Small intestine (tissue), 7 donors: ENCODE data around the gene BRINP3. TPM values are rescaled to one million over a fixed set of nuclear protein-coding genes. Genes with fewer than 3 reads are reported as not detected.
A peak's percentile ranks its signal among the peaks of the same experiment; 100 is the strongest.

Experiments
- DNase-seq, 2 donors: peaks; one replicate each; pipeline versions ENCODE4 v3.0.0 to v3.0.0-alpha.2; 2013
- FAIRE-seq: peaks from 2 replicates; lab custom pipeline; 2012; peaks lifted over from hg19 to GRCh38; lab: Jason Lieb, UNC
- H3K27ac ChIP-seq, 3 donors: one replicate each; pipeline ENCODE4 v1.5.1; 2013; ENCODE audit warnings: low read length in 2 of 3, mild to moderate bottlenecking in 2 of 3, control low read depth in 1 of 3, inconsistent platforms in 1 of 3, low read depth in 1 of 3, moderate library complexity in 1 of 3
- H3K27me3 ChIP-seq, 3 donors: one replicate each; pipeline ENCODE4 v1.6.1; 2013; ENCODE audit warnings: low read length in 3 of 3, inconsistent platforms in 1 of 3; ENCODE audit not compliant: control insufficient read depth in 3 of 3, insufficient read depth in 3 of 3
- H3K36me3 ChIP-seq, 3 donors: one replicate each; pipeline ENCODE4 v1.6.1; 2013; ENCODE audit warnings: low read length in 3 of 3, inconsistent platforms in 1 of 3, low read depth in 1 of 3, mild to moderate bottlenecking in 1 of 3, moderate library complexity in 1 of 3; ENCODE audit not compliant: control insufficient read depth in 3 of 3, insufficient read depth in 2 of 3
- H3K4me1 ChIP-seq, 3 donors: one replicate each; pipeline ENCODE4 v1.6.1; 2013; ENCODE audit warnings: low read length in 2 of 3, inconsistent platforms in 1 of 3, low read depth in 1 of 3, mild to moderate bottlenecking in 1 of 3, moderate library complexity in 1 of 3; ENCODE audit not compliant: control insufficient read depth in 3 of 3, insufficient read depth in 2 of 3
- H3K4me3 ChIP-seq, 3 donors: one replicate each; pipeline ENCODE4 v1.5.1; 2013; ENCODE audit warnings: low read length in 3 of 3, control low read depth in 1 of 3, inconsistent platforms in 1 of 3, low read depth in 1 of 3, mild to moderate bottlenecking in 1 of 3, moderate library complexity in 1 of 3
- H3K9me3 ChIP-seq, 2 donors: one replicate each; pipeline ENCODE4 v1.6.1; 2013; ENCODE audit warnings: low read depth in 1 of 2, low read length in 1 of 2; ENCODE audit not compliant: control insufficient read depth in 2 of 2, insufficient read depth in 1 of 2
- WGBS, 3 donors: extraction: QIAGEN DNeasy Blood & Tissue Kit; methylation state at CpG; one replicate each; pipeline ENCODE4 v1.1.7; 2013; 5-methylcytosine and 5-hydroxymethylcytosine counted together
- polyA plus RNA-seq, 4 donors: library from polyadenylated mRNA; stranded (reverse) in 3 of 4; unstranded in 1 of 4; fragments of 200-250 nt in 3 of 4; fragments of 120-200 nt in 1 of 4; gene quantifications; one replicate each; pipeline versions ENCODE4 v1.2.1 to v1.2.3, GENCODE V29; 2013
- donor health status: healthy with polysubstance abuse.
- donor health status: control.
- donor health status: control.
- donor health status: Bipolar disorder and iron deficiency.
- donor health status: healthy.

Gene BRINP3
- polyA plus RNA-seq, 4 donors: 2.7 to 61.2 (median 7.8) TPM

DNA sequence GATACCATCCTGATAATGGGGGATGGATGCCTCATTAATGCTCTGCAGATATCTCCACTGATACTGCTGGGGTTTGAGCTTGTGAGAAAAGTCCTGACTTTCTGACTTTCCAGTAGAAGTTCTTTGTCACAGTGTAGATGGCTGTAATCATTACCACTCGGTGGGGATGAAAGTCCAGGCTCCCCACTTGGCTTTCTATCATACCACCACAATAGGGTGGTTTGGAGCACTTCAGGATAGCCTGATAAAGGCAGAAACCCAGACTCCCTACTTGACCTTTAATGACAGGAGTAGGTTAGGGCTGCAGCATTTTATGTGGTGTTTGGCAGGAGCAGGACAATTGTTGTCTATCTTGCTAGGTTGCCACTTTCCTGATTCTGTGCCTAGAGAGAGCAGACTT lies 294.1 kb downstream of the BRINP3 start:
- H3K4me3 ChIP-seq: no peak overlapping the region
- H3K27me3 ChIP-seq: no peaks in the 10 kb centered on the region
- DNase-seq (peak in 1 of 2 donors; percentile 11), FAIRE-seq (no peak)
- H3K27ac ChIP-seq: no peak overlapping the region
- H3K9me3 ChIP-seq: no peaks in the 10 kb centered on the region
- WGBS, 3 donors: 0 to 20% (median 18%) methylated on average over 1 of the region's 1 CpG
- H3K4me1 ChIP-seq: no peaks in the 10 kb centered on the region
- no peaks in the 10 kb centered on the region for H3K36me3 ChIP-seq

DNA sequence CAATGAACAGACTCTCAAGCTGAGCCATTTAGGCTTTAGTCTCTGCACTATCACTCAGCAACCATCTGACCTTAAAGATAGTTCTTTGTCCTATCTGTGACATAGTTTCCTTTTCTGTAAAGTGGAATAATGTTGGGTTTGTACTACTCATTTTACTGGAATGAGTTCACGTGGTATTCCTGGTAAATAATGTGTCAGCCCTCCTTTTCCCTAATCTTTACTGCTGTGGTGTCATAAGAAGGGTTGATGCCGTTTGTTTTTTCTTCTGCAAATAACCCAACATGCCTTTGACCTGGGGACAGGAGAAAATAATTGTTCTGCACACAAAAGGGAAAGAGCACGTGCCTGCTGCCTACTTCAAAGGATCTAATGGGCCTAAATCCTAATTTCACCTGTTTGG lies 297.8 kb downstream of the BRINP3 start:
- no peak overlapping the region for H3K27ac ChIP-seq
- H3K4me3 ChIP-seq: no peak overlapping the region
- DNase-seq (peak in 1 of 2 donors; percentile 58), FAIRE-seq (no peak)
- no peaks in the 10 kb centered on the region for H3K36me3 ChIP-seq
- 28 to 46% (median 42%) methylated on average over 3 of the region's 3 CpGs for WGBS, 3 donors
- H3K4me1 ChIP-seq: no peaks in the 10 kb centered on the region
- H3K27me3 ChIP-seq: no peaks in the 10 kb centered on the region
- no peaks in the 10 kb centered on the region for H3K9me3 ChIP-seq

DNA sequence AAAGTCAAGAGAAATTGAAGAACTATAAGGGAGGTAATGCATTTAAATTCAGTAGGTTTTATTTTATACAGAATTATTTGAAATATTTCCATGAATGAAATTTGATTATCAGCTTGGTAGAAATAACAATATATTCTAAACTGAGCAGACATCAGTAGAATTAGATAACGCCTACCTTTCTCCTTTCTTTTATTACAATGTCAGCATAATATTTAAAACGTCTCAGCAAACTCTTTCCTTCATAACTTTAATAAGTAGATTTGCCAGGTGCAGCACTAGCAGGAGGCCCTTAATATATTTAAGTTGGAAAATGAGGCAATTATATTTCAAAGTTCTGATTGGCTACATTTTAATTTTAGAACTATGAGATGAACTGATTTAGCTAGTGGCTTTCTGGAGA lies 298.8 kb downstream of the BRINP3 start:
- Histone ChIP-seq H3K36me3 (no peaks in the 10 kb centered on the region), H3K9me3 (no peaks in the 10 kb centered on the region), H3K4me1 (no peaks in the 10 kb centered on the region), H3K4me3 (no peak overlapping the region), H3K27me3 (no peaks in the 10 kb centered on the region), H3K27ac (no peak overlapping the region)
- DNase-seq (no peak), FAIRE-seq (no peak)
- 77 to 84% (median 82%) methylated on average over 2 of the region's 2 CpGs for WGBS, 3 donors

DNA sequence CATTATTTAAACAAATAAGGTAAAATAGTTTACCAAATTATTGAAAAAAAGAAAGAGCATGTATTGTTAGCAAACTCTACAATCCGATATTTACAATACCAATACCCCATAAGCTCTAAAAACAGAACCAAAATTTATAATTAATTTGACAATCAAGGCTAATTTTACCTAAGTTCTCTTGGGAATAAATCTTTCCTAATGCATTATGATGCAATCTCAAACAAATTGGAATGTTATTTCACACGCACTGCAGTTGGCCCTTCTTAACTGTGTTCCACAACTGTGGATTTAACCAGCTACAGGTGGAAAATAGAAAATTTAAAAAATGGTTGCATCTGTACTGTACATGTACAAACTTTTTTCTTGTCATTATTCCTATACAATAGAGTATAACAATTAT lies 300.1 kb downstream of the BRINP3 start:
- no peaks in the 10 kb centered on the region for H3K36me3 ChIP-seq
- no peaks in the 10 kb centered on the region for H3K9me3 ChIP-seq
- no peak for DNase-seq
- WGBS, 3 donors: 88 to 98% (median 93%) methylated on average over 2 of the region's 2 CpGs
- H3K27ac ChIP-seq: no peak overlapping the region
- FAIRE-seq: no peak
- no peaks in the 10 kb centered on the region for H3K27me3 ChIP-seq
- H3K4me1 ChIP-seq: no peaks in the 10 kb centered on the region
- H3K4me3 ChIP-seq: no peak overlapping the region

DNA sequence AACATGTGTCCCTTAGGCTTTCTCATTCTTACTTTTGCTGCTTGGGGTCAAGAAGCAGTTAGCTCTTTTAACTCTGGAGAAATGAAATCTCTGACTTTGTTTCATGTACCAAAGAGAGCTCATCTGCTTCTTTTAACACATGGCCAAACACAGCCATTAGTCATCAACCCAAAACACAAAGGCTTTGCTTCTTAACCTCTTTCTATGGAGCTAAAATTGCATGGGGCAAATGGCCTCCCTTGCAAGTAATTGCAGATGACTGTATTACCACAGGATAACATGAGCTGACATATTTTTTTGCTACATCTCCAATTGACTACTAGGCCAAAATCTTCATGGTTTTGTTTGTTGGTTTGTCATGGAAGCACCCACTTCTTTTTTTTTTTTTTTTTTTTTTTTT lies 300.9 kb downstream of the BRINP3 start:
- H3K9me3 ChIP-seq: no peaks in the 10 kb centered on the region
- H3K36me3 ChIP-seq: no peaks in the 10 kb centered on the region
- FAIRE-seq (no peak), DNase-seq (no peak)
- no peaks in the 10 kb centered on the region for H3K4me1 ChIP-seq
- no peaks in the 10 kb centered on the region for H3K27me3 ChIP-seq
- no peak overlapping the region for H3K4me3 ChIP-seq
- no peak overlapping the region for H3K27ac ChIP-seq

DNA sequence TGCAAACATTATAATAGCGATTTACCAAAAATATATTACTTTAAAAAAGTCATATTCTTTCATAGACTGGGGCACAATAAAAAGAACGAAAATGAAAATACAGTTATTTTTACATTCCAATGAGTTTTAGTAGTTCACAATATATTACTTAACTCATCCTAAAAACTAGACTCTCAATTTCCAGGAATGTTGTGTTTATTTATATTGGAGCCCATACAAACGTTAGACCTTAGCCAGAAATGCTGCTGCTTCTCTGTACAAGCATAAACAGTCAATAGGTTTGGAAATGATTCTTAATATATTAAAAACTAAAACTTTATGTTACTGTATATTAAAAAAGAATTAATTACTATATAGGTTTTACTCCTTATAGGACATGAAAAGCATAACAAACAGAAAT lies 302.3 kb downstream of the BRINP3 start:
- no peak for DNase-seq
- FAIRE-seq: no peak

DNA sequence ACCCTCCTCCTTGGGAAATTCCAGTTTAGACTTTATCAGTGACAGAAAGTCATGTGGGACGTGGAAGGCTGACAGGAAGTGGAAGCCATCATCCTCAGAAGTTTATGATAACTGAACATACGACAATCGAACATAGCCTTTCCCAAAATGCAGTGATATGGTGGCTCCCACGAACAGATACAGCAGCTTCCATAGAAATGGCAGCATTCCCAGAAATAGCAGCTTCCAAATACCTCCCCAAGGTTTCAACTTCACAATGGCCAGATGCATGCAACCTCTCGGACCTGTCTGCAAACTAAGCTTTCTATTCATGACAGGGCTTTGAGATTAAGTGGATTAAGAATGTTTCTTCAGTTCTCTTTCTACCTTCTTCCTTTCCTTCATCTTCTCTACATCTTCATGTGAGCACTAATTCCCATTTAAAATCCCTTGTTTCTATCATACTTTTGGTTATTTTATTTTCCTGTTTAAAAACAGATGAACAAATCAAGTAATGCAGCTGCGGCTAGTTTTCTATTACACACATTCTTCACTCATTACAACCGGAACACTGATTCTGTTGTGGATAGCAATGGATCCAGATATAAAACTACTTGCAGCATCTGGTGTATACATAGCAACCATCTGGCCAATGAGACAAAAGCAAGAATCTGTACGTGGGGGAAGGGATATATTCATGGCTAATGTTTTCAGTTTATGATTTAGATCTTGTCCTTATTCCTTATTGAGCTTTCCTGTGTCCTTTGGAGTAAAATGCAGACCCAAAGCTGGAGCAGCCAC lies 304.8 kb downstream of the BRINP3 start:
- Histone ChIP-seq H3K4me3 (no peak overlapping the region), H3K36me3 (no peaks in the 10 kb centered on the region), H3K27me3 (no peaks in the 10 kb centered on the region), H3K27ac (no peak overlapping the region), H3K4me1 (no peaks in the 10 kb centered on the region), H3K9me3 (no peaks in the 10 kb centered on the region)
- FAIRE-seq (no peak), DNase-seq (no peak)
- 72 to 86% (median 72%) methylated on average over 8 of the region's 8 CpGs for WGBS, 3 donors

More for the DNA sequence above, 302.3 kb downstream of the BRINP3 start:
- H3K36me3 ChIP-seq: no peaks in the 10 kb centered on the region
- H3K27me3 ChIP-seq: no peaks in the 10 kb centered on the region
- H3K4me1 ChIP-seq: no peaks in the 10 kb centered on the region
- H3K4me3 ChIP-seq: no peak overlapping the region
- 63 to 84% (median 78%) methylated on average over 3 of the region's 3 CpGs for whole genome bisulfite sequencing, 3 donors
- H3K9me3 ChIP-seq: no peaks in the 10 kb centered on the region
- H3K27ac ChIP-seq: no peak overlapping the region

DNA sequence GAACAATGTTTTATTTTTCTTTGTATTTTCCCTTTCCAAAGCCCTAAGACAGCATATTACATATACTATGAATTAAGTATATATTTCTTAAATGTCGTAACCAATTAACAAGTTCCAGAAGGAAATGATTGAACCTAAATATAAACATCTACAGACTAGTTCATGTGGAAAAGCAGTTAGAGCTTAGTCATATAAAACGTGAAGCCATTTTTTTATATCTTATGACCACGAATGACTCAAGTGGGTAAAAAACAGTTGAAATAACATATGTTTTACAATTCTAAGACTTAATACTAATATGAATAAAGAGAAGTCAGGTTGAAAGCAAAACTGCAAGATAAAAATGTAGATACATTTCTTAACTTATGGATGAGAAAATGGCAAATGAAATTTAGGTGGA lies 307.3 kb downstream of the BRINP3 start:
- H3K36me3 ChIP-seq: no peaks in the 10 kb centered on the region
- 71 to 82% (median 75%) methylated on average over 3 of the region's 3 CpGs for WGBS, 3 donors
- DNase-seq (no peak), FAIRE-seq (no peak)
- H3K27ac ChIP-seq: no peak overlapping the region
- no peak overlapping the region for H3K4me3 ChIP-seq
- no peaks in the 10 kb centered on the region for H3K4me1 ChIP-seq
- H3K27me3 ChIP-seq: no peaks in the 10 kb centered on the region
- no peaks in the 10 kb centered on the region for H3K9me3 ChIP-seq
